Immature natural killer cell (primary cell): ENCODE results near the gene MCM10. TPM values are rescaled to one million over a fixed set of nuclear protein-coding genes. Genes with fewer than 3 reads are reported as not detected.
"Not testable (repeated sequence)": the region's sequence is repeated elsewhere in the genome, so short reads cannot be mapped to it uniquely, and the experiment has no call there.

Experiments
- DNase-seq, 3 donors: peaks; one replicate each; pipeline ENCODE4 v3.0.0; 2022; ENCODE audit warnings: mixed read lengths in 1 of 3
- H3K27ac Mint-ChIP-seq, 6 donors: one replicate each; pipeline ENCODE4 v1.8.0; 2020; ENCODE audit warnings: mixed read lengths in 6 of 6, mild to moderate bottlenecking in 5 of 6, inconsistent platforms in 4 of 6, moderate library complexity in 3 of 6
- H3K27me3 Mint-ChIP-seq, 3 donors: one replicate each; pipeline ENCODE4 v1.8.0; 2020 to 2021; ENCODE audit warnings: low read depth in 3 of 3, mild to moderate bottlenecking in 3 of 3, mixed read lengths in 3 of 3, moderate library complexity in 3 of 3, inconsistent platforms in 1 of 3
- H3K36me3 Mint-ChIP-seq, 3 donors: one replicate each; pipeline ENCODE4 v1.8.0; 2020; ENCODE audit warnings: mixed read lengths in 3 of 3, inconsistent platforms in 2 of 3, mild to moderate bottlenecking in 2 of 3
- H3K4me1 Mint-ChIP-seq, 2 donors: one replicate each; pipeline ENCODE4 v1.8.0; 2020; ENCODE audit warnings: inconsistent platforms in 2 of 2, mild to moderate bottlenecking in 2 of 2, mixed read lengths in 2 of 2, moderate library complexity in 1 of 2
- H3K4me3 Mint-ChIP-seq, 5 donors: one replicate each; pipeline ENCODE4 v1.8.0; 2020; ENCODE audit warnings: mild to moderate bottlenecking in 5 of 5, mixed read lengths in 5 of 5, inconsistent platforms in 3 of 5, moderate library complexity in 3 of 5
- H3K9me3 Mint-ChIP-seq, 6 donors: one replicate each; pipeline ENCODE4 v1.8.0; 2020; ENCODE audit warnings: mild to moderate bottlenecking in 6 of 6, mixed read lengths in 6 of 6, inconsistent platforms in 4 of 6, moderate library complexity in 3 of 6
- polyA plus RNA-seq, 3 donors: library from polyadenylated mRNA; unstranded; fragments of 300-500 nt; fragmentation: Illumina TruSeq; gene quantifications; one replicate each; pipeline ENCODE4 v1.2.3, GENCODE V29; 2021

Gene MCM10
- polyA plus RNA-seq, 3 donors from 2014 or later, result 0.13 to 0.58 (median 0.55) TPM

DNA sequence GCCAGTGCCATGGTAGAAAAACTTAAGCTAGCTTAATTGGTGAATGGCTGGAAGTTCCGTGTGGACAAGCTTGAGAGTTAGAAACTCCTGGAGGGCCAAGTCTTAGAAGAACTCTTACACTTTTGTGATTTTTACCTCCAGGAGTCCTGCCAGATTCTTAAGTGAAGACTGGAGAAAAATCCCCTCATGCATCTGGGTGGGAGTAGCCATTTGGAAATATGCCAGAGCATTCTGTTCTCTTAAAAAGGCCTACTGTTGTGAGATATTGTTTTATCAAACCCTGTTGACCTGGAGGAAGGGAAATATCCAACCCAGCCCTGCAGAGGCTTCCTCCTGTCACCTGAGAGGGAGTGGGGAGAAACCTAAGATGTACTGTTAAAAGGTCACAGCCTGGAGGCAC, 17.6 kb upstream of the MCM10 start:
- DNase-seq, result no peak
- Mint-ChIP-seq H3K27ac (no peak overlapping the region), H3K4me1 (peaks cover 0 to 2% of the 10 kb centered on the region in 2 donors), H3K4me3 (no peak overlapping the region), H3K27me3 (no peaks in the 10 kb centered on the region), H3K36me3 (peaks cover 25 to 42% (median 36%) of the 10 kb centered on the region in 3 donors), H3K9me3 (peaks cover 0 to 5% (median 0%) of the 10 kb centered on the region in 6 donors)

GRCh38 chr10:13144814-13145213, 16.5 kb upstream of the MCM10 start:
- peaks cover 25 to 41% (median 36%) of the 10 kb centered on the region in 3 donors for H3K36me3 Mint-ChIP-seq
- H3K4me3 Mint-ChIP-seq, result no peak overlapping the region
- peaks cover 0 to 2% of the 10 kb centered on the region in 2 donors for H3K4me1 Mint-ChIP-seq
- peaks cover 0 to 5% (median 0%) of the 10 kb centered on the region in 6 donors for H3K9me3 Mint-ChIP-seq
- H3K27ac Mint-ChIP-seq, result no peak overlapping the region
- no peak for DNase-seq
- H3K27me3 Mint-ChIP-seq, result no peaks in the 10 kb centered on the region

DNA sequence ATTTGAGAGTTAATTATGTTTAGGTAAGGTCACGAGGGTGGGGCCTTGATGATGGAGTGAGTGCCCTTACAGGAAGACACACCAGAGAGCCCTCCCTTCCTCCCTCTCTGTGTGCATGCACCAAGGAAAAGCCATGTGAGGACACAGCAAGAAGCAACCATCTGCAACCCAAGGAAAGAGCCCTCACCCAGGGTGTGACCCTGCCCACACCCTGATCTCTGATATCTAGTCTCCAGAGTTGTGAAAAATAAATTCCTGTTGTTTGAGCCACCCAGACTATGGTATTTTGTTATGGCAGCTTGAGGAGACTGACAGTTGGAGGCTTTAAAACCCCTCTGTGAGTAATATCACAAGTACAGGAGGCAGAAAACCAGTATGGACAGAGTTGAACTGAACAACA, 15.0 kb upstream of the MCM10 start:
- Mint-ChIP-seq H3K4me1 (peaks cover 0 to 2% of the 10 kb centered on the region in 2 donors), H3K27me3 (no peaks in the 10 kb centered on the region), H3K4me3 (no peak overlapping the region), H3K9me3 (peaks cover 0 to 5% (median 0%) of the 10 kb centered on the region in 6 donors), H3K36me3 (peaks cover 14 to 30% (median 24%) of the 10 kb centered on the region in 3 donors), H3K27ac (peak overlapping the region in 1 of 6 donors; percentile 11)
- no peak for DNase-seq

DNA sequence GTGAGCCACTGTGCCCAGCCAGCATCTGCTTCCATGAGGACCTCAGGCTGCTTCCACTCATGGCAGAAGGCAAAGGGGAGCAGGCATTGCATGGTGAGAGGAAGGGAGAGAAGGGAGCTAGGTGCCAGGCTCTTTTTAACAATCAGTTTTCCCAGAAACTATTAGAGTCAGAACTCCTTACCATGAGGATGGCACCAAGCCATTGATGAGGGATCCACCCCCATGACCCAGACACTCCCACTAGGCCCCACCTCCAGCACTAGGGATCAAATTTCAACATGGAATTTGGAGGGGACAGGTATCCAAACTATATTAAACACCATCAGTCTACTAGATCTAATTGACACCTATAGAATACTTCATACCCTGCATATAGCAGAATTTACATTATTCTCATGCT, 14.2 kb upstream of the MCM10 start:
- H3K27me3 Mint-ChIP-seq, result no peaks in the 10 kb centered on the region
- peaks cover 14 to 30% (median 24%) of the 10 kb centered on the region in 3 donors for H3K36me3 Mint-ChIP-seq
- H3K27ac Mint-ChIP-seq, result no peak overlapping the region
- peaks cover 0 to 2% of the 10 kb centered on the region in 2 donors for H3K4me1 Mint-ChIP-seq
- peaks cover 0 to 5% (median 0%) of the 10 kb centered on the region in 6 donors for H3K9me3 Mint-ChIP-seq
- DNase-seq, result no peak
- H3K4me3 Mint-ChIP-seq, result no peak overlapping the region

- Mint-ChIP-seq H3K4me3 (no peak overlapping the region), H3K9me3 (peaks cover 0 to 5% (median 0%) of the 10 kb centered on the region in 6 donors), H3K4me1 (no peaks in the 10 kb centered on the region), H3K27ac (no peak overlapping the region), H3K36me3 (peaks cover 5% of the 10 kb centered on the region in 3 donors), H3K27me3 (no peaks in the 10 kb centered on the region)
- DNase-seq, result no peak
These were observed 9.1 kb upstream of the MCM10 start for GRCh38 chr10:13152296-13152695.

GRCh38 chr10:13155860-13156259, 5.5 kb upstream of the MCM10 start:
- not testable (repeated sequence) for H3K36me3 Mint-ChIP-seq, H3K27ac Mint-ChIP-seq, H3K4me3 Mint-ChIP-seq, DNase-seq, H3K4me1 Mint-ChIP-seq, H3K27me3 Mint-ChIP-seq, H3K9me3 Mint-ChIP-seq

DNA sequence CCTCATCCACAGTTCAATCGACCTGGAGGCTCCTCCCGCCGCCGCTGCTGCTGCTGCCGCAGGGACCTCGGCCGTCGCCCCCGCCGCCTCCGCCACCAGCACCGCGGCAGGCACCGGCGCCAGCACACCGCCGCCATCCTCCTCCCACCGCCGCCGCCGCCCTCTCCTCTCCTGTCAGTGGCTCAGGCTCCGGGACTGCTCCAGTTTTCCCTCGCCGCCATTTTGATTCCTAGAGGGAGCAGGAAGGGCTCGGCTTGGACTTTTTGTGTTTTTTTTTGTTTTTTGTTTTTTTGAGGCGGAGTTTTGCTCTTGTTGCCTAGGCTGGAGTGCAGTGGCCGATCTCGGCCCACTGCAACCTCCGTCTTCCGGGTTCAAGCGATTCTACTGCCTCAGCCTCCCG, 3.0 kb upstream of the MCM10 start:
- Mint-ChIP-seq H3K9me3 (peaks cover 0 to 3% (median 0%) of the 10 kb centered on the region in 6 donors), H3K27me3 (peaks cover 4 to 6% (median 6%) of the 10 kb centered on the region in 3 donors), H3K4me1 (peaks cover 19 to 21% of the 10 kb centered on the region in 2 donors), H3K36me3 (peaks cover 5% of the 10 kb centered on the region in 3 donors), H3K27ac (peak overlapping the region in 3 of 6 donors; percentile 31 to 74 (median 64)), H3K4me3 (peak overlapping the region; percentile 45 to 81 (median 64))
- DNase-seq, result peak in 2 of 3 donors; percentile 17 to 18

DNA sequence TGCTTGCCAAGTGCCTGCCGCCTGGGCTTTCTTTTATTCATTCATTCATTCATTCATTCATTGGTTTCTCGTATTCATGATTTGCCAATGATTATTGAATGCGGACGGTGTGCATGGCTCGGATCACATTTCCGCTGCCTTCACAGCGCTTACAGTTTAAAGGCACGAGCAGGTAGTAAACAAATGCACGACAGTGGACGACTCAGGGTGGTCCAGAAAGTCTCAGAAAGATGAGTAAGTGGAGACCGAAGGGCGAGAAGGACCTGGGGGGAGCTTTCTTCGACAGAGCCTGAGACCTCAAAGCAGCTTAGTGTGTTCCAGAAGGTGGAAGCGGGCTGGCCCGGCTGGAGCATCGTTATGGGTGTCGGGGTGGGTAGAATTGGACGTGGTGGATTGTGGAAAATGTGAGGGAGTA, 506 bp downstream of the MCM10 start:
- peaks cover 19 to 21% of the 10 kb centered on the region in 2 donors for H3K4me1 Mint-ChIP-seq
- no peak for DNase-seq
- H3K27me3 Mint-ChIP-seq, result peaks cover 4 to 8% (median 6%) of the 10 kb centered on the region in 3 donors
- H3K36me3 Mint-ChIP-seq, result no peaks in the 10 kb centered on the region
- peak overlapping the region; percentile 87 to 93 (median 88) for H3K4me3 Mint-ChIP-seq
- H3K9me3 Mint-ChIP-seq, result no peaks in the 10 kb centered on the region
- H3K27ac Mint-ChIP-seq, result peak overlapping the region; percentile 10 to 93 (median 43)

DNA sequence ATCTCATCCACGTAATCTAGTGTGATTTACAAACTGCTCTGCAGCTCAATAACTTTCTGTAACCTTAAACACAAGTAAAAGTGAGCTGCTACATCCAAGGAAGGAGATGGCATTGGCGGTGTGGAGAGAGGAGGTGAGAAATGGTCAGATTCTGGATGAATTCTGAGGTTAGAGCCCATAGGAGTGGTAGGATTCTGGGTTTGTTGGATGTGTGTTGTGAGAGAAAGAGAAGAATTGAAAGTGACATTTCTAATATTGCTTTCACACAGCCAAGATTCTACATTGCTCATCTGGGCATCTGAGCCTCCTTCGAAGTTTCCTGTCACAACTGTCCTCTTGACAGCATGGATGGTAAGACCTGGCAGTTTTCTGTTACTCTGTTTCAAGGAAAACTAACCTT, 2.5 kb downstream of the MCM10 start:
- H3K4me3 Mint-ChIP-seq, result no peak overlapping the region
- no peaks in the 10 kb centered on the region for H3K9me3 Mint-ChIP-seq
- no peak for DNase-seq
- peaks cover 17 to 21% of the 10 kb centered on the region in 2 donors for H3K4me1 Mint-ChIP-seq
- no peaks in the 10 kb centered on the region for H3K36me3 Mint-ChIP-seq
- H3K27me3 Mint-ChIP-seq, result peaks cover 1 to 6% (median 3%) of the 10 kb centered on the region in 3 donors
- H3K27ac Mint-ChIP-seq, result peak overlapping the region in 1 of 6 donors; percentile 10

DNA sequence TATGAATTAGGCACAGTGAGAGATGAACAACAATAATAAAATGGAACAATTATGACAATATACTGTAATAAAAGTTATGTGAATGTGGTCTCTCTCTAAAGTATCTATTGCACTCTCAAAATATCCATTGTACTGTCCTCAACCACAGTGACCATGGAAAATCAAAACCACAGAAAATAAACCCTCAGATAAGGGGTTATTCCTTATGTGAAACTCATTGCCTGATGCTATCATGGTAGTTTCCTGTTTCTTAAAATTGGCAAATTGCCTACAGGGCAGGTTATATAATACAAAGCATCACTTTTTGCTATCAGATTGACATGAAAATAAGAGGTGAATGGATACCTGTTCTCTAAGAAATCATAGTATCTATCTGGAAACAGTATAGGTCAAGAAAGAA, 3.8 kb downstream of the MCM10 start:
- Mint-ChIP-seq H3K27me3 (peaks cover 0 to 4% (median 1%) of the 10 kb centered on the region in 3 donors), H3K27ac (no peak overlapping the region), H3K4me3 (no peak overlapping the region), H3K9me3 (no peaks in the 10 kb centered on the region), H3K36me3 (no peaks in the 10 kb centered on the region), H3K4me1 (peaks cover 17 to 21% of the 10 kb centered on the region in 2 donors)
- DNase-seq, result no peak

DNA sequence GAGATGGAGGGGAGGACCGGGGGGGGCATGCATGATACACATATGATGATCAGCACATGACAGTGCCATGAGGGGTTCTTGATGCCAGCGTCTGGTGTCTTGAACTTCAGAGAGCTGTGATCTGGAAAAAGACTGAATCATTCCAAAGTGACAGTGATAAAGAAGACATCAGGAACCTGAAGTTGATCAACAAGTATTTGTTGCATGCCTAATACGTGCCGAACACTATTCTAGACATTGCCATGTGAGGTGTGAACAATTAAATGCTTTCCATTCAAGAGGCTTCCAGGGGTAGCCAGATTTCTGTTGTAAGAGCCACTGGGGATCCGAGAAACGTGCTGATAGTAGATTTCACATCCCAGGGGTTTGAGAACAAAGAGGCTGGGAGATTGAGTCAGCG, 6.2 kb downstream of the MCM10 start:
- DNase-seq, result no peak
- H3K27me3 Mint-ChIP-seq, result peaks cover 0 to 2% (median 1%) of the 10 kb centered on the region in 3 donors
- H3K27ac Mint-ChIP-seq, result no peak overlapping the region
- H3K4me1 Mint-ChIP-seq, result no peaks in the 10 kb centered on the region
- H3K9me3 Mint-ChIP-seq, result no peaks in the 10 kb centered on the region
- no peak overlapping the region for H3K4me3 Mint-ChIP-seq
- no peaks in the 10 kb centered on the region for H3K36me3 Mint-ChIP-seq

DNA sequence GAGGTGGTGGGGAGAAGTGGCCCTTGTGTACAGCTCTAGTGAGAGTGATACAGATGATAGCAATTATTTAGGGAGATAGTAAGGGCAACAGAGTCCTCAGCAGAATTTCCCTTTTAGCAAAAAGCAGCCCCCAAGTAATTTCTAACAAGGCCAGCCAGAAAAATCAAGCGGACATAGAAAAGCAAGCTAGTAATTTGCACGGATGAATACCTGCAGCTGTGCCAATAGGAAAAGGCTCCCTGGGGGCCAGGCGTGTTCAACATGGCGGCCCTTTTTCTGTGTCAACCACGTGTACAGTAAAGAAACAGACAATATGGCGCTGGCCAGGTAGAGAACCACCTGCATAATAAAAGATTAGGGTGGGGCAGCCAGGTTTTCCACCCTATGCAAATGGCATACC, 7.4 kb downstream of the MCM10 start:
- Mint-ChIP-seq H3K36me3 (no peaks in the 10 kb centered on the region), H3K27me3 (peaks cover 0 to 2% (median 1%) of the 10 kb centered on the region in 3 donors), H3K9me3 (no peaks in the 10 kb centered on the region), H3K27ac (no peak overlapping the region), H3K4me3 (no peak overlapping the region), H3K4me1 (no peaks in the 10 kb centered on the region)
- DNase-seq, result no peak

DNA sequence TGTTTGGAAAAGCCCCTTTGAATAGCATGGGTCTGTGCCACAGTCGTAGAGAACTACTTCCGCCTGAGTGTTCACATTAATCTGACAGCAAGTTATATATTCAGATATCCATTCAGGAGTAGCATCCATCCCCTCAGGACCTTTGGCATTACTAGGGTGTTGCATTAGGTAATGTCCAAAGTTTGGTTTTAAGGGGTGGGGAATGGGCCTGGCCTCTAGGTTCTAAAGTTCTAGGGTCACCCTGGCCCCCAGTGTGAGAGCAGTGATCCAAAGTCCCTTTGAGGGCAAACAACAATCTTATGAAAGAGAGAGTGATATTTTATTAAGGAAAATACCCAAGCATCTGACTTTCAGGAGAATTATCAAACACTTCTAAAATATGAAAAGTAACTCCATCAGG, 12.3 kb downstream of the MCM10 start:
- Mint-ChIP-seq H3K4me3 (no peak overlapping the region), H3K27ac (no peak overlapping the region), H3K27me3 (peaks cover 0 to 1% (median 0%) of the 10 kb centered on the region in 3 donors), H3K36me3 (no peaks in the 10 kb centered on the region), H3K4me1 (no peaks in the 10 kb centered on the region), H3K9me3 (no peaks in the 10 kb centered on the region)
- DNase-seq, result no peak

GRCh38 chr10:13180788-13181187, 19.4 kb downstream of the MCM10 start:
- Mint-ChIP-seq H3K27ac (no peak overlapping the region), H3K9me3 (no peaks in the 10 kb centered on the region), H3K27me3 (no peaks in the 10 kb centered on the region), H3K4me1 (no peaks in the 10 kb centered on the region), H3K4me3 (no peak overlapping the region), H3K36me3 (no peaks in the 10 kb centered on the region)
- no peak for DNase-seq

- Mint-ChIP-seq H3K27ac (no peak overlapping the region), H3K9me3 (no peaks in the 10 kb centered on the region), H3K4me3 (no peak overlapping the region), H3K4me1 (no peaks in the 10 kb centered on the region), H3K36me3 (peaks cover 0 to 3% (median 0%) of the 10 kb centered on the region in 3 donors), H3K27me3 (no peaks in the 10 kb centered on the region)
- DNase-seq, result no peak
These were observed 21.1 kb downstream of the MCM10 start for GRCh38 chr10:13182424-13182823.
